Fibroblast of lung (primary cell): Measurements from ENCODE around the gene FZD8.

ENCODE experiments used
- CTCF ChIP-seq, 2 donors: IDR thresholded peaks in 1 of 2; conservative IDR thresholded peaks in 1 of 2; 1 replicate in 1 of 2; 2 replicates in 1 of 2; pipeline ENCODE4 v1.5.1; 2011 to 2012; ENCODE audit warnings: low read length in 2 of 2, control low read depth in 1 of 2, inconsistent platforms in 1 of 2, low read depth in 1 of 2, mild to moderate bottlenecking in 1 of 2
- EZH2 ChIP-seq: IDR thresholded peaks from 2 replicates; pipeline ENCODE4 v1.5.1; 2012; ENCODE audit warnings: low read length, control low read depth, mild to moderate bottlenecking; ENCODE audit errors: missing control alignments

GRCh38 chr10:35644050-35644950 is 2.2 kb upstream of the FZD8 start:
- no peak for TF ChIP-seq CTCF (conservative IDR thresholded peaks at IDR 0.05 in 1 of 2, IDR thresholded peaks at IDR 0.05 in 1 of 2; ENCODE audit: low read depth in 1 of 2, low read length in 2 of 2)
- TF ChIP-seq EZH2 = no peak
